ENCODE measurements around the gene HK3.

The HK3 gene

GRCh38 chr5:176899296-176899891 is at the start of gene HK3:
Gene HK3, minus strand, starts transcription at chr5:176899346. Its CDS starts 3,187 bp downstream, at chr5:176896159.
- FAIRE-seq (no peak), DNase-seq (ENCODE audit: insufficient read length, low spot score) (no peak)
- TF ChIP-seq POLR2A (IDR thresholded peaks at IDR 0.05; ENCODE audit: low read depth, low read length) = no peak

- FAIRE-seq (no peak), DNase-seq (ENCODE audit: insufficient read length, low spot score) (no peak)
- no peak for TF ChIP-seq POLR2A (IDR thresholded peaks at IDR 0.05; ENCODE audit: low read depth, low read length)
Measured at GRCh38 chr5:176948458-176948857, 49.3 kb upstream of the HK3 start.

GRCh38 chr5:176947847-176948246 is 48.7 kb upstream of the HK3 start:
- DNase-seq (ENCODE audit: insufficient read length, low spot score) = no peak
- no peak for TF ChIP-seq POLR2A (IDR thresholded peaks at IDR 0.05; ENCODE audit: low read depth, low read length)
- FAIRE-seq = no peak

DNA sequence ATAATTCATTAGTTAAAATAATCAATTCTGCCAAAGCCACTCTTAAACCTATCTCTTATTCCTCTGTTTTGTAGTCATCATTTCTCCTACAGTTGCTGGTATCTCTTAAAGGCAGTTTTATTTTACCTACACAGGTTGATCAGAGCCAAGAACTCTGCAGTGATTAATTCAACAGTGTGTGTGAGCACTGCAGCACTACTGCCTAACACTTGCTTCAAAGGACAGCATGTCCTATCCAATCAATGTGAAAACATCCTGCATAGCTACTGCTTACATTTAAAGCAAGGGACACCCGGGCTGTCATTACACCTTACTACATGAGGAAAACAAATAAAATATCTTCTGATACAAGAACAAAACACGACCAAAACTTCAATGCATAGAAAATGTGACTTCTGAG is 45.1 kb upstream of the HK3 start:
- TF ChIP-seq POLR2A (IDR thresholded peaks at IDR 0.05; ENCODE audit: low read depth, low read length) = no peak
- FAIRE-seq = no peak
- DNase-seq (ENCODE audit: insufficient read length, low spot score) = no peak

DNA sequence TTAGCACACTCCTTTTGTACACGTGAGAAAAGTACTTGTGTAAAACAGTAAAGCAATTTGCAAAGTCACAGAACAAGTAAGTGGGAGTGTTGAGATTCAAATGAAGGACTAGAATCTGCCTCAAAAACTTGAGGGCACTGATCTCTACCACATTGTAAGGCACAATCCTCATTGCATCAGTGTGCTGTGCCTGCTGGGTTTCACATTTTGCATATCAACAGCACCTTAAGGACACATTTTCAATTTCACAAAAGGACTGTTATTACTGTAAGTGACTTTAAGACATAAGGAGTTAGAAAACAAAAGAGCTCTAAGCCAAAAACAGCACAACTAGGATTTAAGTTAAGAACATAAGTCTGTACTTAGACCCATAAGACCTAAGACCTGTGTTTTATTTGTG is 44.7 kb upstream of the HK3 start:
- FAIRE-seq (no peak), DNase-seq (ENCODE audit: insufficient read length, low spot score) (no peak)
- TF ChIP-seq POLR2A (IDR thresholded peaks at IDR 0.05; ENCODE audit: low read depth, low read length) = no peak

DNA sequence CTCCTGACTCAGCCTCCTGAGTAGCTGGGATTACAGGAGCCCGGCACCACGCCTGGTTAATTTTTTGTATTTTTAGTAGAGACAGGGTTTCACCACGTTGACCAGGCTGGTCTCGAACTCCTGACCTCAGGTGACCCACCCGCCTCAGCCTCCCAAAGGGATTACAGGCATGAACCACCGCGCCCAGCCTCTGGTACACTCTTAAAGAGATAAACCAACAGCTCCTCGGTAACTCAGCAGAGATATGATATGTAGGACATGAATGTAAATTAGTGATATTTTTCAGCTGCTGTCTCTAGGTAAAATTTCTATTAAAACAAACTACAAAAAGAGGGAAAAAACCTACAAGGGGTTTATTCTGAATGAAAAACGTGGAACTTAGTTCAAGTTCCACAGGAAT is 42.8 kb upstream of the HK3 start:
- TF ChIP-seq POLR2A (IDR thresholded peaks at IDR 0.05; ENCODE audit: low read depth, low read length) = no peak
- FAIRE-seq (no peak), DNase-seq (ENCODE audit: insufficient read length, low spot score) (no peak)

- DNase-seq (ENCODE audit: insufficient read length, low spot score) (no peak), FAIRE-seq (no peak)
- no peak for TF ChIP-seq POLR2A (IDR thresholded peaks at IDR 0.05; ENCODE audit: low read depth, low read length)
Measured at GRCh38 chr5:176938472-176938871, 39.3 kb upstream of the HK3 start.

- DNase-seq (ENCODE audit: insufficient read length, low spot score) (no peak), FAIRE-seq (no peak)
- no peak for TF ChIP-seq POLR2A (IDR thresholded peaks at IDR 0.05; ENCODE audit: low read depth, low read length)
Measured at GRCh38 chr5:176935017-176935416, 35.9 kb upstream of the HK3 start.

DNA sequence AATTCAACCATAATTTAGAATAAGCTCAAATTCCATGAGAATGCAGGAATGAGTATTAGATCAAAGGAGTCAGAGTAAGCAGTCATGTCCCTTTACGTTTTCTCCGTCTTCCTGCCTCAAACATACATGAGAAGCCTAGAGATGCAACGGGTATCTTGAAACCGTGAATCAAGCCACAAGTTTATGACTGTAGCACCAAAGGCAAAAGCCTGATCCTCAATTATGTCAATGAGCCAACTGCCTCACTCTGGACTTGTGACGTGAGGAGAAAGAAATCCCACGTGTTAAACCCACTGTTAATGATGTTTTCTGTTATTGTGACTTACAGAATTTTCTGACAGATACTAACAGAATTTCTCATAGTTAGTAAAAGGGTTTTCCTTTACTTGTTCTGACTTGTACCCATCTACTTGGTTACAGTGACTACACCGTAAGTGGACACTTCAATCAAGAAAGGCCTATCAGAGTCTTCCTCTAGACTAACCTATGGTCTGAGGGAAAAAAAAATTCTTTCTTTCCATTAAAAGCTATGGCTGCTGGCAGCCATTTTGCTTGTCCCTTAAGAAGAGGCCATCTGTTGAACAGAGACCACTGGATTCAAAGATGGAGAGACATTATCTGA is 35.3 kb upstream of the HK3 start:
- TF ChIP-seq POLR2A (IDR thresholded peaks at IDR 0.05; ENCODE audit: low read depth, low read length) = no peak
- DNase-seq (ENCODE audit: insufficient read length, low spot score) = no peak
- FAIRE-seq = no peak

GRCh38 chr5:176929654-176930053 is 30.5 kb upstream of the HK3 start:
- no peak for FAIRE-seq
- no peak for TF ChIP-seq POLR2A (IDR thresholded peaks at IDR 0.05; ENCODE audit: low read depth, low read length)
- no peak for DNase-seq (ENCODE audit: insufficient read length, low spot score)

DNA sequence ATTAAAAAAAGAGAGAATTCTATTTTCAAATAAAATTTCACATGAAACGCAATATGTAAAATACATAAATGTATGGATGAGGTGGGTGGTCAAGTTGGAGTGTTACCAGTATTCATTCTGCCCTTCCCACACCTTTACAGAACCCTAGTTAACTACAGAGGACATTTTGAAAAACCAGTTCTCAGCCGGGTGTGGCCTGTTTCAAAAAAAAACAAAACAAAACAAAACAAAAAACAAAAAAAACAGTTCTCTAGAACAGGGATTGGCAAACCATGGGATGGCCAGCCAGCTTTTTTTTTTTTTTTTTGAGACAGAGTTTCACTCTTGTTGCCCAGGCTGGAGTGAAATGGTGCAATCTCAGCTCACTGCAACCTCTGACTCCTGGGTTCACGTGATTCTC is 28.4 kb upstream of the HK3 start:
- no peak for FAIRE-seq
- DNase-seq (ENCODE audit: insufficient read length, low spot score) = no peak
- TF ChIP-seq POLR2A (IDR thresholded peaks at IDR 0.05; ENCODE audit: low read depth, low read length) = no peak

GRCh38 chr5:176922817-176923216 is 23.7 kb upstream of the HK3 start:
- DNase-seq (ENCODE audit: insufficient read length, low spot score) (no peak), FAIRE-seq (no peak)
- TF ChIP-seq POLR2A (IDR thresholded peaks at IDR 0.05; ENCODE audit: low read depth, low read length) = no peak

DNA sequence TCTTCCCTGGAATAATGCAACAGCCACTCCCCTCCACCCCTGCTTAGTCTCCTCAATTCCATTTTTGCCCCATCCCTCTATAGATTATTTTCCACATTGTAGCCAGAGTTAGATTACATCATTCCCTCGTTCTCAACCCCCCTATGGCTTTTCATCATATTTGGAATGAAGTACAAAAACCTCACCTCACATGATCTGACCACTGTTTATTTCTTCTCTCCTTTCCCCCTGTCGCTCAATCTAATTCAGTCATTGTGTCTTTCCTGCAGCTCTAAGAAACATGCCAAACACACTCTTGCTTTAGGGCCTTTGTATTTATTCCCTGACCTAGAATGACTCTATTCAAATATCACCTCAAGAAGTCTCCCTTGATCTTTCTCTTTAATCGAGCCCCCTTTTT is 22.6 kb upstream of the HK3 start:
- FAIRE-seq = no peak
- TF ChIP-seq POLR2A (IDR thresholded peaks at IDR 0.05; ENCODE audit: low read depth, low read length) = no peak
- DNase-seq (ENCODE audit: insufficient read length, low spot score) = no peak

DNA sequence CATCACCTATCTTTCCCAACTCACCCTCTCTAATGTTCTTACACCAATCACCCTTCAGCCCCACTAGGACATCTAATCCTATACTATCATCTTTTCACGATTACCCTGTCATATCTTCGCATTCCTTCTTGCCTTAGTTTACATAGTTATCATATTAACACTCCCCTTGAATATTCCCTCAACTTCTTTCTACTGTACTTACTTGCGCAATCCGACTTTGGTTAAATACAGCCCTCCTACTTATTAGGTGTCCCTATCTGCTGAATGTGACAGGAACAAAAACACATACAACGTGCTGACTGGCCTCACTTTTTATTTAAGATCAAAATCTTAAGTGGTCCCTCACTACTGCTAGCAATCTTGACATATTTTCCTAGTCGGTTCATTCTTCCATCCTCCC is 19.5 kb upstream of the HK3 start:
- no peak for TF ChIP-seq POLR2A (IDR thresholded peaks at IDR 0.05; ENCODE audit: low read depth, low read length)
- DNase-seq (ENCODE audit: insufficient read length, low spot score) (no peak), FAIRE-seq (no peak)

GRCh38 chr5:176916337-176916736 is 17.2 kb upstream of the HK3 start:
- no peak for TF ChIP-seq POLR2A (IDR thresholded peaks at IDR 0.05; ENCODE audit: low read depth, low read length)
- DNase-seq (ENCODE audit: insufficient read length, low spot score) (no peak), FAIRE-seq (no peak)

All from H54 (cell line).